Endodermal cell (in vitro differentiated cells): ENCODE measurements around the gene PCMTD2. TPM values are rescaled to one million over a fixed set of nuclear protein-coding genes. Genes with fewer than 3 reads are reported as not detected.
"Not testable (repeated sequence)": the region's sequence is repeated elsewhere in the genome, so short reads cannot be mapped to it uniquely, and the experiment has no call there.

Experiments used
- DNase-seq: peaks from one replicate; pipeline ENCODE4 v3.0.0-alpha.2; 2017
- H3K27ac ChIP-seq: 2 replicates; pipeline ENCODE4 v1.5.1; 2013; ENCODE audit warnings: mild to moderate bottlenecking, low read depth, low read length, moderate library complexity
- H3K27me3 ChIP-seq: 2 replicates; pipeline ENCODE4 v1.6.1; 2013; ENCODE audit warnings: mild to moderate bottlenecking, low read length, moderate library complexity; ENCODE audit not compliant: insufficient read depth, control insufficient read depth, poor library complexity, severe bottlenecking
- H3K36me3 ChIP-seq: 2 replicates; pipeline ENCODE4 v1.7.0; 2013; ENCODE audit warnings: mild to moderate bottlenecking, low read length, moderate library complexity; ENCODE audit not compliant: control insufficient read depth, insufficient read depth
- H3K4me1 ChIP-seq: one replicate; pipeline ENCODE4 v1.7.0; 2013; ENCODE audit warnings: low read length; ENCODE audit not compliant: control insufficient read depth, insufficient read depth
- H3K4me3 ChIP-seq: 2 replicates; pipeline ENCODE4 v1.5.1; 2013; ENCODE audit warnings: mild to moderate bottlenecking, low read length, moderate library complexity
- H3K9ac ChIP-seq: 2 replicates; pipeline ENCODE4 v1.6.1; 2013; ENCODE audit warnings: mild to moderate bottlenecking, low read length, moderate library complexity; ENCODE audit not compliant: poor library complexity, severe bottlenecking; ENCODE audit errors: extremely low read depth
- H3K9me3 ChIP-seq: 2 replicates; pipeline ENCODE4 v1.6.1; 2013; ENCODE audit warnings: mild to moderate bottlenecking, low read length, moderate library complexity; ENCODE audit not compliant: control insufficient read depth
- H3K27ac Mint-ChIP-seq: 2 replicates; pipeline ENCODE4 v1.8.0; 2020; ENCODE audit warnings: mixed read lengths
- H3K27me3 Mint-ChIP-seq: 2 replicates; pipeline ENCODE4 v1.8.0; 2021; ENCODE audit warnings: mild to moderate bottlenecking, mixed read lengths; ENCODE audit not compliant: insufficient read depth
- H3K36me3 Mint-ChIP-seq: 2 replicates; pipeline ENCODE4 v1.8.0; 2020; ENCODE audit warnings: low read depth, mixed read lengths
- H3K4me1 Mint-ChIP-seq: 2 replicates; pipeline ENCODE4 v1.8.0; 2020; ENCODE audit warnings: mixed read lengths
- H3K4me3 Mint-ChIP-seq: 2 replicates; pipeline ENCODE4 v1.8.0; 2020; ENCODE audit warnings: mild to moderate bottlenecking, moderate library complexity, mixed read lengths
- H3K9me3 Mint-ChIP-seq: 2 replicates; pipeline ENCODE4 v1.8.0; 2020; ENCODE audit warnings: mild to moderate bottlenecking, mixed read lengths
- WGBS, 2 experiments: methylation state at CpG; one replicate each; pipeline versions ENCODE4 v1.1.5 to v1.1.7; 2013; ENCODE audit warnings: missing lambda C conversion rate in 2 of 2, mixed read lengths in 1 of 2; ENCODE audit not compliant: insufficient coverage in 1 of 2, insufficient read length in 1 of 2; 5-methylcytosine and 5-hydroxymethylcytosine counted together
- total RNA-seq, 2 donors: library from RNA; stranded (reverse); fragmentation: NEBNext Ultra II Directional in 1 of 2; extraction: Animal tissue kit (Norgen Biotek cat#: 25700) in 1 of 2; gene quantifications; 2 replicates in 1 of 2; 3 replicates in 1 of 2; pipeline ENCODE4 v1.2.1, GENCODE V29; 2021

PCMTD2 gene
- total RNA-seq, 2 donors from 2014 or later, result 145 to 158 TPM

DNA sequence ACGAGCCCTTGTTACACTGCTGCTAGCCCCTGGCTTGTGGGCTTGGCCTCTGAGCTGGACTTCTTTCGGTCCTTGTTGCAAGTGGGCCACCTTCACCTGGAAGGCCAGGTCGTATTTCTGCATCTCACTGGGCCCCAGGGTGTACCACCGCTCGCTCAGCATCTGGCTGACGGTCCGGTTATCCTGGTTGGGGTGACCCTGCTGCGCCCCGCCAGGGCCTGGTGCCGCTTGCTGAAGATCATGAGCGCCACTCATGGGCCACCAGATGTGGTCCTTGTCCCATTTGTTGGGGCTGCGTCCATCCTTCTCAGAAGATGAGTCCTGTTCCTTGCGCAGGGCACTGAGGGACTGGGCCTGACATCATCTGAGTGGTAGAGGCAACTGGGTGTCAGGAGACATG, 36.6 kb downstream of the PCMTD2 start:
- H3K9me3 Mint-ChIP-seq, H3K4me3 ChIP-seq, DNase-seq, H3K9ac ChIP-seq, H3K4me1 Mint-ChIP-seq, H3K9me3 ChIP-seq, H3K27me3 ChIP-seq, H3K36me3 ChIP-seq, H3K27ac ChIP-seq, H3K27me3 Mint-ChIP-seq, H3K4me1 ChIP-seq, H3K4me3 Mint-ChIP-seq, H3K36me3 Mint-ChIP-seq, H3K27ac Mint-ChIP-seq: not testable (repeated sequence)
- 99% methylated on average over 6 of the region's 13 CpGs; no CpG with 5 or more reads in 1 of the 2 experiments for WGBS, 2 experiments

DNA sequence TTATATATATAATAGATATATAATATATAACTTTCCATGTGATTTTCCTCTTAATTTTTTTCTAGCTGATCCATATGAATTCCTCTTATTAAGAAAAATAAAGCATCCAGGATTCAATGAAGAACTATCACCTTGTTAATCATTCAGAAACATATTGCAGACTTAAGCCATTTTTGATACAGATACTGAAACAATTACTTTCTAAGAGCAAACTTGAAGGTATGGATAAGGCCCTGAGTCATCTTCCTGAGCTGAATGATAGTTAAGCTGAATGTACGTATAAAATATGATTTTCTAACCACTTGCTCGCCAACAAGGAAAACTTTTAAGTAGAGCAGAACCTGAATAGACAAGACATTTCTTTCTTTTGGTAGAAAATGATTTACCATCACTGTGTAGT, 47.5 kb downstream of the PCMTD2 start:
- not testable (repeated sequence) for DNase-seq, H3K4me3 ChIP-seq, H3K36me3 Mint-ChIP-seq, H3K4me3 Mint-ChIP-seq, H3K9me3 ChIP-seq, H3K27me3 ChIP-seq, H3K27me3 Mint-ChIP-seq, H3K4me1 Mint-ChIP-seq, H3K9ac ChIP-seq, H3K36me3 ChIP-seq, H3K27ac ChIP-seq, H3K27ac Mint-ChIP-seq, H3K4me1 ChIP-seq, H3K9me3 Mint-ChIP-seq
- no CpG with 5 or more reads among the region's 2 CpGs for WGBS, 2 experiments

DNA sequence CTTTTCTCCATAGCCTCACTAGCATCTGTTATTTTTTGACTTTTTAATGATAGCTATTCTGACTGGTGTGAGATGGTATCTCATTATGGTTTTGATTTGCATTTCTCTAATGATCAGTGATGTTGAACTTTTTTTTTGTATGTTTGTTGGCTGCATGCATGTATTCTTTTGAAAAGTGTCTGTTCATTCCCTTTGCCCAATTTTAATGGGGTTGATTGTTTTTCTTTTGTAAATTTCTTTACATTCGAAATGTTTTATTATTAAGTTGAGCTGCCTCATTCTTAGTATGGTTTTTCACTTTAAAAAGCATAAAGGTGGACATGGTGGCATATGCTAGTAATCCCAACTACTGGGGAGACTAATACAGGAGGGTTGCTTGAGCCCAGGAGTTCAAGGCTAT, 58.2 kb downstream of the PCMTD2 start:
- peaks cover 38% of the 10 kb centered on the region for H3K27me3 ChIP-seq
- H3K9me3 Mint-ChIP-seq, H3K9me3 ChIP-seq, H3K4me1 ChIP-seq, H3K36me3 Mint-ChIP-seq, H3K4me3 Mint-ChIP-seq, H3K36me3 ChIP-seq, DNase-seq, H3K27ac Mint-ChIP-seq, H3K4me1 Mint-ChIP-seq, H3K9ac ChIP-seq, H3K4me3 ChIP-seq, H3K27ac ChIP-seq: not testable (repeated sequence)
- peaks cover 36% of the 10 kb centered on the region for H3K27me3 Mint-ChIP-seq
- 71% methylated on average over 1 of the region's 1 CpG; no CpG with 5 or more reads in 1 of the 2 experiments for WGBS, 2 experiments

DNA sequence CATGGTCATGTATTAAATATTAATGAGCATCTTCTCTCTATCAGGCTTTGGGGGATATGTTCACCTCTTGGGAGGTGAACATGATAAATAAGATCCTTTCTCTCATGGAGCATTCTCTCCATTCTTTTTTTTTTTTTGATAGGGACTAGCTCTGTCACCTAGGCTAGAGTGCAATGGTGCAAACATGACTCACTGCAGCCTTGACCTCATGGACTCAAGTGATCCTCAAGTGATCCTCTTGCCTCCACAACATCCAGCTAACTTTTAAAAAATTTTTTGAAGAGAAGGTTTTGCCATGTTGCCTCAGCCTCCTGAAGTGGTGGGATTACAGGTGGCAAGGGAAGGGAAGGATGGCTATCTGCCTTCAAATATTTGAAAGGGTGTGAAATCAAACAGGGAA, 59.8 kb downstream of the PCMTD2 start:
- H3K4me3 Mint-ChIP-seq, result peak overlapping the region; percentile 55

DNA sequence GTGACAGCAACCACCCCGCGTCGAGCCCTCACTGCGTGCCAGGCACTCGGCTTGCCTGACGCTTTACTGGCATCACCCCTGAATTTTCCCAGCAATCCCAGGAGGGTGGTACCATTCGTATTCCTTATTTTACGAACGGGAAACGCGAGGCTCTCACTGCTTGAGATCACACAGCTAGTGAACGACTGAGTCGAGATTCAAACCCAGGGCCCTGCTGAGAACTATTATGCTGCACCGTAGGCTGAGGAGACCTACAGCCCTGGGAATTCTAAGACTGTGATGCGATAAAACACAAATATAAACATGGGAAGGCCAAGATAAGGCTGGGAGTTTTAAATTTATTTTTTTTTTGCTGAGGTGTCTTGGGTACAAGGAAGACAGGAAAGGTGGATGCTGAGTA, 60.3 kb downstream of the PCMTD2 start:
- H3K4me3 Mint-ChIP-seq, result peak overlapping the region; percentile 55
- peaks cover 33% of the 10 kb centered on the region for H3K27me3 Mint-ChIP-seq
- not testable (repeated sequence) for H3K4me1 Mint-ChIP-seq, H3K36me3 ChIP-seq, H3K36me3 Mint-ChIP-seq, DNase-seq, H3K4me3 ChIP-seq, H3K9me3 ChIP-seq, H3K27ac Mint-ChIP-seq, H3K9ac ChIP-seq, H3K27ac ChIP-seq, H3K4me1 ChIP-seq, H3K9me3 Mint-ChIP-seq
- H3K27me3 ChIP-seq, result peaks cover 38% of the 10 kb centered on the region
- WGBS, 2 experiments, result 48 to 54% methylated on average over 9 of the region's 15 CpGs

More for the DNA sequence above, 59.8 kb downstream of the PCMTD2 start:
- not testable (repeated sequence) for H3K9me3 ChIP-seq, H3K36me3 Mint-ChIP-seq, H3K36me3 ChIP-seq, H3K9me3 Mint-ChIP-seq, H3K4me3 ChIP-seq, H3K27ac Mint-ChIP-seq, DNase-seq, H3K9ac ChIP-seq, H3K27ac ChIP-seq, H3K4me1 ChIP-seq, H3K4me1 Mint-ChIP-seq
- H3K27me3 Mint-ChIP-seq, result peaks cover 33% of the 10 kb centered on the region
- peaks cover 38% of the 10 kb centered on the region for H3K27me3 ChIP-seq

DNA sequence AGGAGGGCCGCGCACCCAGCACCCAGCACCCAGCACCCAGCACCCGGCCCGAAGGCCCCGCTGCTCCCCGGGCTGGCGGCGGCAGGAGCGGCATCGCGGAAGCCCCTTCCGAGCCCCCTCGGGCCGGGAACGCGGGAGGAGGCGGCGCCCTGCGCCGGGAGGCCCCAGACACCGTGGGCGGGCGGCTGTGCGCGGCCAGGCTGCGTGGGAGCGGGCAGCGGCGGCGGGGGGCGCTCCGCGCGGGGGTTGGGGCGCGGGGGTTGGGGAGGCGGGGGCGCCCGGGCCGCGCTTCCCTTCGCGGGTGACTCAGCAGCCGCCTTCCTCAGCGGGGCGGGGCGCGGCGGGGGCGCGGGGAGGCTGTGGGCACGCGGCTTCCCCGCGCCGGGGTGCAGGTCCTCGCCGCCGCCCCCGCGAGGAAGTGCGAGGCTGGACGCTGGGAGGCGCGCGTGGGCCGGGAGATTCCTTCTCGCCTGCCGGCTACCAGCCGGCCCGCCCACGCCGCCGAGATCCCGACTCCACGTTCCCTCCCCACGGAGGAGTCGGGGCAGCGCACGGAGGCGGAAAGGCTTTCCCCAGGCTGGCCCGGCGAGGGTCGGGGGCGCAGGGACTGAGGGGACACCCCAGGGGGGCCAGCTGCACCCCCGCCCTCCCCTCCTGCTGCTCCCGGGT, 61.0 kb downstream of the PCMTD2 start:
- peak overlapping the region; percentile 55 for H3K4me3 Mint-ChIP-seq
- not testable (repeated sequence) for H3K36me3 ChIP-seq, H3K9ac ChIP-seq, H3K9me3 Mint-ChIP-seq, H3K4me3 ChIP-seq, H3K27ac ChIP-seq, H3K9me3 ChIP-seq, H3K4me1 ChIP-seq, H3K4me1 Mint-ChIP-seq, H3K36me3 Mint-ChIP-seq, H3K27ac Mint-ChIP-seq
- WGBS, 2 experiments, result 17 to 24% methylated on average over 31 to 79 of the region's 87 CpGs
- DNase-seq, result peak; percentile 56
- H3K27me3 Mint-ChIP-seq, result peaks cover 33% of the 10 kb centered on the region
- peaks cover 38% of the 10 kb centered on the region for H3K27me3 ChIP-seq

DNA sequence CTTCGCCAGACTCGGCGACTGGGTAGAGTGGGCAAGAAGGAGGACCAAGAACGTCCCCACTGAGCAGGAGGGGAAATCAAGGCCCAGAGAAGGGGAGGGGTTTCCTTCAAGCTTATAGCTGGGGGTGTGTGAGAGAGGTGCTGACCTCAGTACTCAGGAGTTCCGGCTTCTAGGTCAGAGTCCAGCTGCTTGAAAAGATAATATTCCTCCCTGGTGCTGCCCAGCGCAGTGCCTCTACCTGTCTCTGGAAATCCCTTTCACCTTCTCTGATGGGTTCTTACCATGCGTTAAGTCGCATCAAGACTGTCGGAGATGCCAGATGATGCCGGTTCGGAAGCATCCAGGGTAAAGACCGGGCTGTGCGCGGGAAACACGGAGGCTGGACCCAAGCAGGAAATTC, 61.8 kb downstream of the PCMTD2 start:
- not testable (repeated sequence) for DNase-seq, H3K27ac Mint-ChIP-seq, H3K4me3 ChIP-seq, H3K4me1 Mint-ChIP-seq, H3K9ac ChIP-seq, H3K9me3 Mint-ChIP-seq, H3K36me3 ChIP-seq, H3K36me3 Mint-ChIP-seq, H3K9me3 ChIP-seq, H3K27ac ChIP-seq, H3K4me1 ChIP-seq
- Mint-ChIP-seq H3K4me3 (peak overlapping the region; percentile 23), H3K27me3 (peaks cover 34% of the 10 kb centered on the region)
- WGBS, 2 experiments, result 92% methylated on average over 10 of the region's 15 CpGs; no CpG with 5 or more reads in 1 of the 2 experiments
- peaks cover 41% of the 10 kb centered on the region for H3K27me3 ChIP-seq
